HEK293 (cell line): ENCODE results near the gene PPP1R9B.
A peak's percentile ranks its signal among the peaks of the same experiment; 100 is the strongest.

ENCODE experiments used
- BCL11A ChIP-seq: fragments of 450-650 bp; formaldehyde crosslinking; IDR thresholded peaks from 2 replicates; pipeline ENCODE4 v1.5.1; 2016; ENCODE audit warnings: low read depth, missing biosample characterization, missing genetic modification characterization
- GFI1B ChIP-seq: fragments of 450-650 bp; formaldehyde crosslinking; IDR thresholded peaks from 2 replicates; pipeline ENCODE4 v1.5.1; 2016; ENCODE audit warnings: missing biosample characterization, missing genetic modification characterization
- HOXA7 ChIP-seq: sonication (generic); formaldehyde crosslinking; IDR thresholded peaks from 2 replicates; pipeline ENCODE4 v1.8.1; 2022; ENCODE audit warnings: missing genetic modification reagents, borderline replicate concordance
- HOXD13 ChIP-seq: sonication (generic); formaldehyde crosslinking; IDR thresholded peaks from 2 replicates; pipeline ENCODE4 v1.8.0; 2022; ENCODE audit warnings: missing genetic modification reagents, borderline replicate concordance
- KLF10 ChIP-seq: fragments of 450-650 bp; IDR thresholded peaks from 2 replicates; pipeline ENCODE4 v1.5.1; 2018; ENCODE audit warnings: missing biosample characterization, mild to moderate bottlenecking, missing genetic modification characterization
- KLF7 ChIP-seq: fragments of 450-650 bp; formaldehyde crosslinking; IDR thresholded peaks from 2 replicates; pipeline ENCODE4 v1.5.1; 2016; ENCODE audit warnings: missing biosample characterization, missing genetic modification characterization, borderline replicate concordance
- KLF8 ChIP-seq: fragments of 450-650 bp; formaldehyde crosslinking; IDR thresholded peaks from 2 replicates; pipeline ENCODE4 v1.5.1; 2016; ENCODE audit warnings: missing biosample characterization, missing genetic modification characterization
- YY1 ChIP-seq: fragments of 450-650 bp; formaldehyde crosslinking; IDR thresholded peaks from 2 replicates; pipeline ENCODE4 v1.5.1; 2018; ENCODE audit warnings: missing biosample characterization, missing genetic modification characterization
- ZBTB1 ChIP-seq: fragments of 450-650 bp; formaldehyde crosslinking; IDR thresholded peaks from 2 replicates; pipeline ENCODE4 v1.5.1; 2016; ENCODE audit warnings: missing biosample characterization, missing genetic modification characterization
- ZNF10 ChIP-seq: fragments of 450-650 bp; formaldehyde crosslinking; IDR thresholded peaks from 2 replicates; pipeline ENCODE4 v1.5.1; 2017; ENCODE audit warnings: missing biosample characterization, missing genetic modification characterization
- ZNF114 ChIP-seq: fragments of 450-650 bp; formaldehyde crosslinking; IDR thresholded peaks from 2 replicates; pipeline ENCODE4 v1.5.0; 2017; ENCODE audit warnings: missing biosample characterization, missing genetic modification characterization
- ZNF132 ChIP-seq: fragments of 450-650 bp; formaldehyde crosslinking; IDR thresholded peaks from 2 replicates; pipeline ENCODE4 v1.5.1; 2017; ENCODE audit warnings: missing biosample characterization, missing genetic modification characterization, borderline replicate concordance
- ZNF140 ChIP-seq: fragments of 450-650 bp; formaldehyde crosslinking; IDR thresholded peaks from 2 replicates; pipeline ENCODE4 v1.5.1; 2016; ENCODE audit warnings: missing biosample characterization, missing genetic modification characterization
- ZNF174 ChIP-seq: fragments of 450-650 bp; formaldehyde crosslinking; IDR thresholded peaks from 2 replicates; pipeline ENCODE4 v1.5.0; 2017; ENCODE audit warnings: missing biosample characterization, mild to moderate bottlenecking, missing genetic modification characterization
- ZNF2 ChIP-seq: fragments of 450-650 bp; formaldehyde crosslinking; IDR thresholded peaks from 2 replicates; pipeline ENCODE4 v1.5.1; 2016; ENCODE audit warnings: missing biosample characterization, missing genetic modification characterization
- ZNF202 ChIP-seq: fragments of 450-650 bp; formaldehyde crosslinking; IDR thresholded peaks from 2 replicates; pipeline ENCODE4 v1.5.1; 2016; ENCODE audit warnings: missing biosample characterization, missing genetic modification characterization, borderline replicate concordance
- ZNF266 ChIP-seq: fragments of 450-650 bp; formaldehyde crosslinking; IDR thresholded peaks from 2 replicates; pipeline ENCODE4 v1.5.1; 2016; ENCODE audit warnings: missing biosample characterization, missing genetic modification characterization, low read depth
- ZNF324 ChIP-seq: fragments of 450-650 bp; formaldehyde crosslinking; IDR thresholded peaks from 2 replicates; pipeline ENCODE4 v1.5.1; 2016; ENCODE audit warnings: missing biosample characterization, missing genetic modification characterization
- ZNF335 ChIP-seq: fragments of 450-650 bp; formaldehyde crosslinking; conservative IDR thresholded peaks from 2 replicates; pipeline ENCODE4 v1.5.1; 2016; ENCODE audit warnings: missing biosample characterization, missing genetic modification characterization
- ZNF341 ChIP-seq: fragments of 450-650 bp; formaldehyde crosslinking; IDR thresholded peaks from 2 replicates; pipeline ENCODE4; 2016; ENCODE audit warnings: low read depth, missing biosample characterization, missing genetic modification characterization
- ZNF544 ChIP-seq: fragments of 450-650 bp; formaldehyde crosslinking; IDR thresholded peaks from 2 replicates; pipeline ENCODE4 v1.5.0; 2017; ENCODE audit warnings: missing biosample characterization, missing genetic modification characterization
- ZNF561 ChIP-seq: fragments of 450-650 bp; IDR thresholded peaks from 2 replicates; pipeline ENCODE4 v1.5.1; 2018; ENCODE audit warnings: missing biosample characterization, missing genetic modification characterization, borderline replicate concordance
- ZNF654 ChIP-seq: fragments of 450-650 bp; formaldehyde crosslinking; IDR thresholded peaks from 2 replicates; pipeline ENCODE4 v1.5.1; 2016; ENCODE audit warnings: low read depth, missing biosample characterization, missing genetic modification characterization
- ZNF776 ChIP-seq: fragments of 450-650 bp; formaldehyde crosslinking; IDR thresholded peaks from 2 replicates; pipeline ENCODE4 v1.5.0; 2017; ENCODE audit warnings: missing biosample characterization, missing genetic modification characterization, borderline replicate concordance
- ZXDB ChIP-seq: fragments of 450-650 bp; formaldehyde crosslinking; IDR thresholded peaks from 2 replicates; pipeline ENCODE4 v1.5.1; 2016; ENCODE audit warnings: missing biosample characterization, missing genetic modification characterization
- TF ChIP-seq, protein P1 (sequence below): fragments of 450-650 bp; formaldehyde crosslinking; IDR thresholded peaks from 2 replicates; pipeline ENCODE4 v1.5.1; 2016; ENCODE audit warnings: missing biosample characterization, missing genetic modification characterization
- TF ChIP-seq, protein P2 (sequence below): fragments of 450-650 bp; formaldehyde crosslinking; IDR thresholded peaks from 2 replicates; pipeline ENCODE4 v1.5.1; 2016; ENCODE audit warnings: missing biosample characterization, missing genetic modification characterization
- TF ChIP-seq, protein P3 (sequence below): fragments of 450-650 bp; formaldehyde crosslinking; IDR thresholded peaks from 2 replicates; pipeline ENCODE4 v1.5.1; 2016; ENCODE audit warnings: missing biosample characterization, missing genetic modification characterization, low read depth
- TF ChIP-seq, protein P4 (sequence below): fragments of 450-650 bp; formaldehyde crosslinking; IDR thresholded peaks from 2 replicates; pipeline ENCODE4 v1.5.1; 2016; ENCODE audit warnings: missing biosample characterization, missing genetic modification characterization, borderline replicate concordance
- TF ChIP-seq, protein P5 (sequence below): fragments of 450-650 bp; formaldehyde crosslinking; IDR thresholded peaks from 2 replicates; pipeline ENCODE4 v1.5.1; 2016; ENCODE audit warnings: missing biosample characterization, missing genetic modification characterization

Gene PPP1R9B

DNA sequence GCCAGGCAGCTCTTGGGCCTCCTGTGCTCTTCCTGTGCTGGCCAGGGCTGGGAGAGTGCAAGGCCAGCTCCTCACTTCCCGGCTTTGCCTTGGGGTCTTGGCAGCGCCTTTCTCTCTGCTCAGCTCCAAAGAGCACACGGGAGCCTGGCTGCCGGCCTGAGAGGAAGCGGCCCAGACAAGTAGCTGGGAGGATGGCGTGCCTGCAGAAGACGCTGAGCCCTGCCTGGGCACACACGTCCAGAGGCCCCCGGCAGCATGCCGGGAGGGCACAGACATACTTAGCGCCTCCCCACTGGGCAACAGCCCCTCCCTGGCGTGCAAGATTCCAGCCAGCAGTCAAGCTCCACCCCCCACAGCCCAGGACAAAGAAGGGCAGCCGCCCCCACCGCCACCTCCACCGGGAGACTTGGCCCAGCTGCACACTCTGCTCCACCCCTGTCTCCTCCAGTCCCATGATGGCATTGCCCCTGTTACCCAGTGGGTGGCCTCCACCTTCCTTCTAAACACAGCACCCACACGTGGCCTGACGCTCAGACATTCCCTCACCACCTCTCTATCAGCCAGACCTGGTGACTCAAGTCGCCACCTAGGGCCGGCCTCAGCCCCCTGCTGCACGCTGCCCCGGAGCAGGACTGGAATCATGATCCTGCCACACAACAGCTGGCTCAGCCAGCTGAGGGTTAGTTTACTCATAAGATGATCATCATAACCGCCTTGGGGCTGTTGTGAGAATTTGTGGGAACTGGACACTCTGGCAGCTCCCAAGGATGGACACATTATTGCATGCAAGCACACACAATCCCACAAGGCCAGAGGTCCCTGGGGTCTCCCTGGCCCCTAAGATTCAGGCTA is 27.7 kb upstream of the PPP1R9B start (continued):
- TF ChIP-seq, protein P1, sequence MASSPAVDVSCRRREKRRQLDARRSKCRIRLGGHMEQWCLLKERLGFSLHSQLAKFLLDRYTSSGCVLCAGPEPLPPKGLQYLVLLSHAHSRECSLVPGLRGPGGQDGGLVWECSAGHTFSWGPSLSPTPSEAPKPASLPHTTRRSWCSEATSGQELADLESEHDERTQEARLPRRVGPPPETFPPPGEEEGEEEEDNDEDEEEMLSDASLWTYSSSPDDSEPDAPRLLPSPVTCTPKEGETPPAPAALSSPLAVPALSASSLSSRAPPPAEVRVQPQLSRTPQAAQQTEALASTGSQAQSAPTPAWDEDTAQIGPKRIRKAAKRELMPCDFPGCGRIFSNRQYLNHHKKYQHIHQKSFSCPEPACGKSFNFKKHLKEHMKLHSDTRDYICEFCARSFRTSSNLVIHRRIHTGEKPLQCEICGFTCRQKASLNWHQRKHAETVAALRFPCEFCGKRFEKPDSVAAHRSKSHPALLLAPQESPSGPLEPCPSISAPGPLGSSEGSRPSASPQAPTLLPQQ (tag by site-specific recombination): no peak; the same call in none of the 2 replicates
- no peak for TF ChIP-seq HOXA7
- TF ChIP-seq ZXDB (tag by site-specific recombination): peak; percentile 81
- TF ChIP-seq, protein P2, sequence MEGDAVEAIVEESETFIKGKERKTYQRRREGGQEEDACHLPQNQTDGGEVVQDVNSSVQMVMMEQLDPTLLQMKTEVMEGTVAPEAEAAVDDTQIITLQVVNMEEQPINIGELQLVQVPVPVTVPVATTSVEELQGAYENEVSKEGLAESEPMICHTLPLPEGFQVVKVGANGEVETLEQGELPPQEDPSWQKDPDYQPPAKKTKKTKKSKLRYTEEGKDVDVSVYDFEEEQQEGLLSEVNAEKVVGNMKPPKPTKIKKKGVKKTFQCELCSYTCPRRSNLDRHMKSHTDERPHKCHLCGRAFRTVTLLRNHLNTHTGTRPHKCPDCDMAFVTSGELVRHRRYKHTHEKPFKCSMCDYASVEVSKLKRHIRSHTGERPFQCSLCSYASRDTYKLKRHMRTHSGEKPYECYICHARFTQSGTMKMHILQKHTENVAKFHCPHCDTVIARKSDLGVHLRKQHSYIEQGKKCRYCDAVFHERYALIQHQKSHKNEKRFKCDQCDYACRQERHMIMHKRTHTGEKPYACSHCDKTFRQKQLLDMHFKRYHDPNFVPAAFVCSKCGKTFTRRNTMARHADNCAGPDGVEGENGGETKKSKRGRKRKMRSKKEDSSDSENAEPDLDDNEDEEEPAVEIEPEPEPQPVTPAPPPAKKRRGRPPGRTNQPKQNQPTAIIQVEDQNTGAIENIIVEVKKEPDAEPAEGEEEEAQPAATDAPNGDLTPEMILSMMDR (tag by site-specific recombination): peak; percentile 99
- TF ChIP-seq ZNF202 (tag by site-specific recombination): no peak
- peak; percentile 89 for TF ChIP-seq ZNF335 (tag by site-specific recombination)
- TF ChIP-seq ZNF114 (tag by site-specific recombination): no peak
- TF ChIP-seq ZNF561 (tag by site-specific recombination): no peak
- TF ChIP-seq YY1 (tag by site-specific recombination): no peak
- TF ChIP-seq, protein P3, sequence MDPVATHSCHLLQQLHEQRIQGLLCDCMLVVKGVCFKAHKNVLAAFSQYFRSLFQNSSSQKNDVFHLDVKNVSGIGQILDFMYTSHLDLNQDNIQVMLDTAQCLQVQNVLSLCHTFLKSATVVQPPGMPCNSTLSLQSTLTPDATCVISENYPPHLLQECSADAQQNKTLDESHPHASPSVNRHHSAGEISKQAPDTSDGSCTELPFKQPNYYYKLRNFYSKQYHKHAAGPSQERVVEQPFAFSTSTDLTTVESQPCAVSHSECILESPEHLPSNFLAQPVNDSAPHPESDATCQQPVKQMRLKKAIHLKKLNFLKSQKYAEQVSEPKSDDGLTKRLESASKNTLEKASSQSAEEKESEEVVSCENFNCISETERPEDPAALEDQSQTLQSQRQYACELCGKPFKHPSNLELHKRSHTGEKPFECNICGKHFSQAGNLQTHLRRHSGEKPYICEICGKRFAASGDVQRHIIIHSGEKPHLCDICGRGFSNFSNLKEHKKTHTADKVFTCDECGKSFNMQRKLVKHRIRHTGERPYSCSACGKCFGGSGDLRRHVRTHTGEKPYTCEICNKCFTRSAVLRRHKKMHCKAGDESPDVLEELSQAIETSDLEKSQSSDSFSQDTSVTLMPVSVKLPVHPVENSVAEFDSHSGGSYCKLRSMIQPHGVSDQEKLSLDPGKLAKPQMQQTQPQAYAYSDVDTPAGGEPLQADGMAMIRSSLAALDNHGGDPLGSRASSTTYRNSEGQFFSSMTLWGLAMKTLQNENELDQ: no peak
- TF ChIP-seq ZNF544 (tag by site-specific recombination): no peak
- no peak for TF ChIP-seq GFI1B
- TF ChIP-seq ZBTB1 (tag by site-specific recombination): no peak
- peak; percentile 91 for TF ChIP-seq ZNF341
- TF ChIP-seq KLF10 (tag by site-specific recombination): no peak
- no peak for TF ChIP-seq KLF7
- TF ChIP-seq, protein P4, sequence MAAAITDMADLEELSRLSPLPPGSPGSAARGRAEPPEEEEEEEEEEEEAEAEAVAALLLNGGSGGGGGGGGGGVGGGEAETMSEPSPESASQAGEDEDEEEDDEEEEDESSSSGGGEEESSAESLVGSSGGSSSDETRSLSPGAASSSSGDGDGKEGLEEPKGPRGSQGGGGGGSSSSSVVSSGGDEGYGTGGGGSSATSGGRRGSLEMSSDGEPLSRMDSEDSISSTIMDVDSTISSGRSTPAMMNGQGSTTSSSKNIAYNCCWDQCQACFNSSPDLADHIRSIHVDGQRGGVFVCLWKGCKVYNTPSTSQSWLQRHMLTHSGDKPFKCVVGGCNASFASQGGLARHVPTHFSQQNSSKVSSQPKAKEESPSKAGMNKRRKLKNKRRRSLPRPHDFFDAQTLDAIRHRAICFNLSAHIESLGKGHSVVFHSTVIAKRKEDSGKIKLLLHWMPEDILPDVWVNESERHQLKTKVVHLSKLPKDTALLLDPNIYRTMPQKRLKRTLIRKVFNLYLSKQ (tag by site-specific recombination): no peak
- TF ChIP-seq KLF8: peak; percentile 51; the same call in 1 of the 2 replicates
- TF ChIP-seq ZNF654 (tag by site-specific recombination): no peak; the same call in 1 of the 2 replicates
- TF ChIP-seq, protein P5, sequence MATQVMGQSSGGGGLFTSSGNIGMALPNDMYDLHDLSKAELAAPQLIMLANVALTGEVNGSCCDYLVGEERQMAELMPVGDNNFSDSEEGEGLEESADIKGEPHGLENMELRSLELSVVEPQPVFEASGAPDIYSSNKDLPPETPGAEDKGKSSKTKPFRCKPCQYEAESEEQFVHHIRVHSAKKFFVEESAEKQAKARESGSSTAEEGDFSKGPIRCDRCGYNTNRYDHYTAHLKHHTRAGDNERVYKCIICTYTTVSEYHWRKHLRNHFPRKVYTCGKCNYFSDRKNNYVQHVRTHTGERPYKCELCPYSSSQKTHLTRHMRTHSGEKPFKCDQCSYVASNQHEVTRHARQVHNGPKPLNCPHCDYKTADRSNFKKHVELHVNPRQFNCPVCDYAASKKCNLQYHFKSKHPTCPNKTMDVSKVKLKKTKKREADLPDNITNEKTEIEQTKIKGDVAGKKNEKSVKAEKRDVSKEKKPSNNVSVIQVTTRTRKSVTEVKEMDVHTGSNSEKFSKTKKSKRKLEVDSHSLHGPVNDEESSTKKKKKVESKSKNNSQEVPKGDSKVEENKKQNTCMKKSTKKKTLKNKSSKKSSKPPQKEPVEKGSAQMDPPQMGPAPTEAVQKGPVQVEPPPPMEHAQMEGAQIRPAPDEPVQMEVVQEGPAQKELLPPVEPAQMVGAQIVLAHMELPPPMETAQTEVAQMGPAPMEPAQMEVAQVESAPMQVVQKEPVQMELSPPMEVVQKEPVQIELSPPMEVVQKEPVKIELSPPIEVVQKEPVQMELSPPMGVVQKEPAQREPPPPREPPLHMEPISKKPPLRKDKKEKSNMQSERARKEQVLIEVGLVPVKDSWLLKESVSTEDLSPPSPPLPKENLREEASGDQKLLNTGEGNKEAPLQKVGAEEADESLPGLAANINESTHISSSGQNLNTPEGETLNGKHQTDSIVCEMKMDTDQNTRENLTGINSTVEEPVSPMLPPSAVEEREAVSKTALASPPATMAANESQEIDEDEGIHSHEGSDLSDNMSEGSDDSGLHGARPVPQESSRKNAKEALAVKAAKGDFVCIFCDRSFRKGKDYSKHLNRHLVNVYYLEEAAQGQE: no peak
- peak; percentile 88; the same call in 1 of the 2 replicates for TF ChIP-seq ZNF2 (tag by site-specific recombination)
- TF ChIP-seq HOXD13 (CRISPR knock-in tag): 0 out of 2 replicates have a peak, but pooled peaks have one; percentile 28
- TF ChIP-seq ZNF266 (tag by site-specific recombination): no peak
- TF ChIP-seq BCL11A (tag by site-specific recombination): no peak; the same call in 1 of the 2 replicates
- no peak for TF ChIP-seq ZNF140 (tag by site-specific recombination)
- TF ChIP-seq ZNF132: no peak
- no peak for TF ChIP-seq ZNF174 (tag by site-specific recombination)
- 0 out of 2 replicates have a peak, but pooled peaks have one; percentile 46 for TF ChIP-seq ZNF324 (tag by site-specific recombination)
- TF ChIP-seq ZNF10 (tag by site-specific recombination): peak; percentile 52; the same call in 1 of the 2 replicates
- no peak for TF ChIP-seq ZNF776 (tag by site-specific recombination)
